AG20443 (cell line): Measurements from ENCODE around the gene GSDME.
A peak's percentile ranks its signal among the peaks of the same experiment; 100 is the strongest.

Source experiments
- DNase-seq: peaks from one replicate; pipeline ENCODE4 v3.0.0; 2012; ENCODE audit warnings: low spot score, mixed read lengths

GSDME gene

DNA sequence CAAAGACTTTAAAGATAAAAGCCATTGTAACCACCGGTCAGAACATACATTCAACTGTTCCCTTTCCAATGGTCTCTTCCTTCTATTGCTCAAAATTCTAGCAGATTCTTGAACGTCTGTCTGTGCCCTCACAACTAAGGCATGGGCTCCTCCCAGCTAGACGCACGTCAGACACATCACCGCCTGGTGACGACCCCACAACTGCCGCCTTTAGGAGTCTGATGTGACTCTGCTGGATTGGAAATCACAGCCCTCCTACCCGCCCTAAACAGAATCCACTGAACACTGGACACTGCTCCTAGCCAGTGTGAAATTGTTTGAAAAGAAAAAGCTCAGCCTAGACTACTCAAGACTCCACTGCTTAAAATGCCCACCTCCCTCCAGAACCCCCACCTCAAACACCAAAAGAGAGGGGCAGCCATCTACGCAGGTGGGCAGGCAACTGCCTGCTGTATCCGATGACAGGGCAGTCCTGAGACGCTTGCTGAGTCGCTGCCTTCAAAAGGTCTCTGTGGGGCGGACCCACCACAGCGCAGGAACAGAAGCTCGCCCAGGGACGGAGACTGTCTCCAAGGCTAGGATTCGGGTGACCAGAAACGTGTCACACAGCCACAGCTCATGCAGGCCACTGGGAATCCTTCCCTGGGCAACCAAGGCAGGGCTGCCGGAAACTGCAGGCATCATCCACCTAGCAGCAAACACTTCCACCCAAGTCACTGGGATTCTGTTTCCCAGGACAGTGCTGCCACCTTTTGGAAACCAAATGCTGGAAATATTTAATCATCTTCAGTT is 34.7 kb downstream of the GSDME start:
- peak; percentile 53 for DNase-seq

DNA sequence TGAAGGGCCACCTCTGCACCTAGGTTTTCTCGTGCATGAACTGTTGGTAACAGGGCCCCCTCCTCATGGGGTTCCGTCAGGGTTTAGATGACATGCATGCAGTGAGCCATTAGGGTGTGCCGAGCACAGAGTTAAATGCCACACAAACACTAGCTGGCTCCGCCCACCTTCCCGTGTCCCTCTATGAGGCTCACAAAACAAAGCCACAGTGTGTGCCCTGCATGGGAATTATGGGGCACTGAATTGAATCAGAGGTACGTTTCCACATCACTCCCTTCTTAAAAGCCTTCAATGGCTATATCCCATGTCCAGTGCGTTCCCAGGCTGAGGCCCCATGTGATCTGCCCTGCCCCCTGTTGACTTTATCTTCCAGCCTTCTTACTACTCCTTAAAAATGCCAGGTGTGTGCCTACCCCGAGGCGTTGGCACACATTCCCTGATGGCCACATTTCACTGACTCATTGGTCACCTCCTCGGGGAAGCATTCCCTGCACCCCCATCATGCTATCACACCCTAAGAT is 35.7 kb downstream of the GSDME start:
- DNase-seq: no peak

DNA sequence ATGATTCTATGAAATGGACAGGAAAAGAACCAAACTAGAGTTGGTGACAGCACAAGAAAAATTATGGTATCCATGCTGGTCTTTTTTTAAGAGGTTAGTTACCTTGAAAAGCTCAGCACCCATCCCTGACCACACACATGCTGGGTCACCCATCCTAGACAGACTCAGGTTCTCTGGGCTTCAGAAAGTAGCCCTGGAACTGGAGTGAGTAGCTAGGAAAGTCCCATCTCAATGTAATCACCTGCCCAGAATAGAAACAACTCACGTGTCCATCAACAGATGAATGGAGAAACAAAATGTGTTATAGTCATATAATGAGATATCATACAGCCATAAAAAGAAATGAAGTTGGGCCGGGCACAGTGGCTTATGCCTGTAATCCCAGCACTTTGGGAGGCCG is 37.0 kb downstream of the GSDME start:
- DNase-seq: no peak

DNA sequence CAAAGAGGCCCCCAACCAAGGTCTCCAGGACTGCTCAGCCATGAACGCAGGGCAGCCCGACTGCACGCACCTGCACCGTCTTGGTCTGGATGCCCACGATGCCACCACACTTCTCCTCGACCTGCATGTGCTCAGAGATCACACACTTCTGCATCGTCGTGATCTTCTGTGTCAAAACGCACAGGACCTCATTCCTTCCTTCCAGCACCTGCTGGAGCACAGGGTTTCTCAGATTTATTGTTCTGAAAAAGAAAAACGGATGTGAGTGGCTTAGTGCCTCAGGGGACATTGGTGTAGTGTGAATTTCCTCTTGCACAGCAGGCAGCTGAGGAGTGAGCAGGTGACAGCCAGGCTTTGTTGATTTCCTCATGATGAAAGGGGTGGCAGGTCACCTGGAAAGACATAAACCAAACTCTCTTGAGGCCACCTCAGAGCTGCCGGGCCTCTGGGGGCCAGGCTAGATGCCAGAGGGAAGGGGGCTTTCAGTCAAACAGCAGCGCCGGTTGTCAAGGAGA is 38.2 kb downstream of the GSDME start:
- no peak for DNase-seq

DNA sequence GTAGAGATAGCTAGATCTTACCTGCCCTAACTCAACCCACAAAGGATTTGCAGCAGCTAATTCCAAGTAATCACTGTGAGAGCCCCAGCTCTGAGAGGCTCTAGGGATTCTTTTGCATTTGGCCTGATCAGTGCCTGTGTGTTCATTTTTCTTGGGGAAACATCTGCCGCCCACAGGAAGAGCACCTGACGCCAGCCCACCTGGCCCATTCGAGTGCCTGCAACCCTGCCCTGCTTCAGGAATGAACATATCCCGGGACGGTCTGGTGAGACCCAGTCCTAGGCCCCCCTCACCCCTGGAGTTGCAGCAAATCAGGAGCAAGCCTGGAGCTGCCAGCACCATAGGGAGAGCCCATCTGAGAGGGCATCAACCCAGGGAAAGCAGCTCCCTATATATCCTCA is 38.8 kb downstream of the GSDME start:
- DNase-seq: no peak

DNA sequence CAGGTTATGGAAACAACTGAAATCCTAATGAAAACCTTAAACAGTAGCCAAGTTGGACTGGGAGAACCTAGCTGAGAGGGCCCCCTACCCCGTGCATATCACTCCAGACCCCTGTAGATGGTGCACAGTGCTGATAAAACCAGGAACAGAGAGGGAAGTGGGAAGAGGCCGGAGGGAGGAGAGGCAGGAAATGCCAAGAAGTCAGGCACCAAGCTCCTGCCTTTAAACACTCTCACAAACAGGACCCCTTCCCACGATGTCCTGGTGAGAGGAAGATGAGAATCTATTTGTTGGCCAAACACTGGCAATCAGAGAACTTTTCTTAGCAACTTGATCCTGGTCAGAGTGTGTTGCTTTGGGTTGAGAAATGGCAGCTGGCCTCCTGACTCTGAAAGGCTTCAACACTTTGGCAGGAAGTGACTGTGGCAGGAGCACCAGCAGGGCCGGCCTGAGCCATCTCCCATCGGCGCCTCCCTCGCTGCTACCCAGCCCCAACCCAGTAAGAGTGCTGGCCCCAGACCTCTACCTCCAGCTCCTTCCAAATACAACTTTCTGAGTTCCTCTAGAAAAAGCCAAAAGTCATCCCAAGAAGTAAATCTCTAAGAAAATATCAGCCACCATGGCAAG is 39.5 kb downstream of the GSDME start:
- DNase-seq: no peak

DNA sequence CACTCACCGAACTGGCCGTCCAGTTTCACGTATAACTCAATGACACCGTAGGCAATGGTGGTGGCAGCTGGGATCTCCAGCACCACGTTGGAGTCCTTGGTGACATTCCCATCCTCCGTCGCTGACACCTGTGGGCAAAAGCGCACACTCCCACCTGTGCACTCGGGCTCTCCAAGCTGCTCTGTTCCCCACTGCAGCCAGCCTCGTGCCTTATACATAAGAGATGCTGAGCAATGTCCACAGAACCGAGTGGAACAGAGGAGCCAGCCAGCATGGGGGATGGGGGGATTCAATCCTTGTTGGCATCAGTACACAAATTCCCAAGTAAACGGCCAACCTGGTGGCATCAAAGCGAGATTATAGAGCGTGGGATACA is 40.0 kb downstream of the GSDME start:
- no peak for DNase-seq

DNA sequence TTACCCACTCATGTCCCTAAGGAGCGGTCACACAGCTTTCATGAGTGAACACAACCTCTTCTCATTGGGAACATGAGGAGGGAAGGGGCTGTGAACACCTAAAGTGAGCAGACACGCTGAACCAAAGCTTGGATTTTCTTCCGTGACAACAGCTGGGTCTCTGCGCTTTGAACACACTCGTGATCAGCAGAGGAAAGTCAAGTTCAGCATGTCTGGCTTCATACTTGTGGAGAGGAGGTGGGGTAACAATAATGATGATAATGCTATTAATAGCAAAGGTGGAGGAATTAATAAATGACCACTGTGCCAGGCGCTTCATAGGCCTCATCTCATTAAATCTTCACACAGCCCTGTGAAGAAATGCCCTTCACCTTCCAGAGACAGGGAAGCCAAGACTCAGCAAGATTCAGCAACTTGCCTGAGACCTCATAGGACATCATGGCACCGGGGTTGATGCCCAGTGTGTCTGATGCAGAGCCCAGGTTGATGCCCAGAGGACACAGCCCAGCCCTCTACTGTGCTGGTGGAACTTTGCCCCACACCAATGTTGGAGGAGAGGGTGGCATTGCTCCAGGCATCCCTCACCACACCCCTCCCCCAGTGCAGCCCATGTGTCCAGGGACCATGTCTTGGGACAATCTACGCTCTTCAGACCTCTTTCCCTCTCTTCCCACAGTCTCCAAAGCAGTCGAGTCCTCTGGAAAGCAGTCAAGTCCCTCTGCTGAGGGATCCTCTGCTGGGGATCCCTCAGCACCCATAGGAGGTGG is 40.6 kb downstream of the GSDME start:
- no peak for DNase-seq

DNA sequence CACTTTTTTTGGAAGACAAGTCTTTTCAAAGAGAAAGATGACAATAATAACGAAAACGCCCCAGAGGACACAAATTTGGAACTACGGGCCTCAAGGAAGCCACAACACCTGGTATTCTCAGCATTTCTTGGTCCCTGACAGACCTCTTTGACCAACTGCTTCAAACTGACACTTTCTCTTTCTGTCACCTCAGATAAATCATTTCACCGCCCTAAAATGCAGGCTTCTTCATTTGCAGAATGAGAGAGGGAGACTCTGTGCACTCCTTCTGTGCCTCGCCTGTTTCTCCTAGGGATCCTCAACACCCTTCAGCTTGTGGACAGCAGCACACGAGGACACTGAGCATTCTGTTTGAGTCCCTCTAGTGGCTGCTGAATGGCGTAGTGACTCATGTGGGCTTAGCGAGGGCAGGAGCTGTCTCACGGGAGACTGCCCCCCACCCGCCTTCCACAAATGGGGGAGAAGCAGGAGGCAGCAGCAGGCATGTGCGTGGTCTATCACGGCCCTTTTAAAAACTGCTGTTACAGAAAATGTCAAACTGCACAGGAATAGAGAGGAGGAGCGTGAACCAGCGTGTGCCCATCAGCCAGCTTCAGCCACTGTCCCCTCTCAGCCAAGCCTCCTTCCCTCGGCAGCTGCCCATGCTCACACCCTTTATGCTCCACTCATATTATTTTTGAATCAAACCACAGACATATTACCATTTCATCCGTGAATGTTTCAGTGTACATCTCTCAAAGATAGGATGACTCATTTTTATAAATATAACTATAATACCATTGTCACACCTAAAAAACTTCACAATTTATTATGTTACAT is 41.4 kb downstream of the GSDME start:
- DNase-seq: peak; percentile 73

DNA sequence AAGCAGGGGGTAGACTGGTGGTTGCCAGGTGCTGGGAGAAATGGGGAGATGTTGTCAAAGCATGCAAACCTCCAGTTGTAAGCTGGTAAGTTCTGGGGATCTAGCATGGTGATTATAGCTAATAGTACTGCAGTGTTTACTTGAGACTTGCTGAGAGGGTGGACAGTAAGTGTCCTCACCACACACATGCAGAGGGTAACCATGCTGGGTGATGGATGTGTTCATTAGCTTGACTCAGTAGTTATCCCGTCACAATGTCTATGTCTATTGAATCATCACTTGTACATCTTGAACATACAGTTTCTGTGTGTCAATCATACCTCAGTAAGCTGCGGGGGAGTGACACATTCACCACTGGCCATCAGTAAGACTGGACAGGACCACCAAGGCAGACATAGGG is 42.1 kb downstream of the GSDME start:
- DNase-seq: no peak

DNA sequence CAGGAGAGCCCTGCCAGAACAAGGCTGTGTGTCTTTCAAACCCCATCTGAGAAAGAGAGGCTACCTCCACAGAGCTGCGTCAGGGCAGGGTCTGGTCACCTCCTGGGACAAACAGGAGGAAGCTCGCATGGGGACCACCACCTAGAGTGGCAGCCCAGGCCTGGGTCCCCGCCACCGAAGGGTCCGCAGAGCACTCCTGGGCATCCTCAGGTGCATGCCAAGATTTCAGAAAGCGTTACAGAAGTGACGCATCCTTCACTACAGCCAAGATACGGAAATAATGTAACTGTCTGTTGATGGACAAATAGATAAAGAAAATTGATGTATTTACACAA is 42.6 kb downstream of the GSDME start:
- DNase-seq: no peak

DNA sequence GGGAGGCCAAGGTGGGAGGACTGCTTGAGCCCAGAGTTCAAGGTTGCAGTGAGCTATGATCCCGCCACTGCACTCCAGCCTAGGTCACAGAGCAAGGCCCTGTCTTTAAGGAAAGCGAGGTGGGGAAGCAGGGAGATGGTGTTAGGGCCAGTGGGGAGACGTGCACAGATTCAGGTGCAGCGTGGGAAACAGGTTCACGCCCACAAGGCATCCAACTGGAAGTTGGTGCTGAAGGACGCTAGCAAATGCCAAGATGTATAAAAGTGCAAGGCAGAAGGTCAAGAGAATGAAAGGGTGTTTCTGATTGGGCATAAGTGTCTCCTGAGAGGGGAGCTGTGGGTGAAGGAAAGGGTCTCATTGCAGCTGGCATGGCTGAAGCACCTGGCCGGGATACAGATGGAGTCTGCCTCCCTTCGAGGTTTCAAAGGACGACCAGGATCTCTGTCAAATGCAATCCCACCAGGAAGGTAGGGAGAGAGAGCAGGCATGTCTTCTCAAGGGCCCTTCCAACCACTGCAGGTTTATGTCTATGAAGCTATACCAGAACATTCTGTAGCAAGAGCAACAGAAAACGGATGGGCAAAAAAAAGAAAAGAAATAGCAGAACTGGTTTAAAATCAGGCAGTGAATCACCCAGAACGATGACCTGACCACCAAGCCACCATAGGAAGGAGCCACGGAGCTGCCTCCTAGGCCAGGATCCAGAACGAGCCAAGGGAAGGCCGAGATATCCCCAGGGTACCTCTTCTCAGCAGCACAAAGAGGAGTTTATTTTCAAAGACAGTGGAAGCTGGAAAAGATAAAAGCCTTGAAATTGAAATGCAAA is 43.2 kb downstream of the GSDME start:
- no peak for DNase-seq

DNA sequence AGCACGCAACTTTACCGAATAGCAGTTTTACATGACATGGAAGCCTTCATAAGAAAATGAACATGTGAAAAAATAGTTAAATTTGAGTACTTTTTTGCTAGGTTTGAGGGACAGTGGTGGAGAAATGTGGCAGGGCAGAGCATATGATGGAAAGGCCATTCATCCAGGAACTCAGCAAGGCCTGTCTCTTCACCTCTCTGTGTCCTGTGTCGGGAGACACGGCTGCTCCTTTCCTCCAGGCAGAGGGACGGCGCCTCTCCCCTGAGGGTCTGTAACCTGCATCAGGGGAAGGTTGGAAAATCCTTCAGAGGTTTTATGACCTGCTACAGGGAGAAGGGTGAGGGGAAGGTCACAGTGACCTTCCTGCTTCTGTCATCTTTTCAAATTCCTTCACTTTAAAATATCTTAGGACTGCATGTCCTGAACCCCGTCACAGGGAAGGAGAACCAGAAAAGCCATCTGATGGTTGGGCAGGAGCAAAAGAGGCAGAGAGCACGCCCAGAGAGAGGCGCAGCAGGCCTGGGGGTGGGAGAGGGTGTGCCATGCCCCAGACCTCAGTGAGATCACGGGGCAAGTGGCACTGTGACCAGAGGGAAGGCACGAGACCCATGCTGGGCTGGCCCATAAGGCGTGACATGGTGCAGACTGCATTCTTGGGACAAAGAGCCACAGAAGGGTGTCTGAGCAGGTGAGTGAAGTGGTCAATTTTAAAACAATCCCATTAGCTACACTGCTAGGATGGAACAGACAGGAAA is 44.0 kb downstream of the GSDME start:
- no peak for DNase-seq

DNA sequence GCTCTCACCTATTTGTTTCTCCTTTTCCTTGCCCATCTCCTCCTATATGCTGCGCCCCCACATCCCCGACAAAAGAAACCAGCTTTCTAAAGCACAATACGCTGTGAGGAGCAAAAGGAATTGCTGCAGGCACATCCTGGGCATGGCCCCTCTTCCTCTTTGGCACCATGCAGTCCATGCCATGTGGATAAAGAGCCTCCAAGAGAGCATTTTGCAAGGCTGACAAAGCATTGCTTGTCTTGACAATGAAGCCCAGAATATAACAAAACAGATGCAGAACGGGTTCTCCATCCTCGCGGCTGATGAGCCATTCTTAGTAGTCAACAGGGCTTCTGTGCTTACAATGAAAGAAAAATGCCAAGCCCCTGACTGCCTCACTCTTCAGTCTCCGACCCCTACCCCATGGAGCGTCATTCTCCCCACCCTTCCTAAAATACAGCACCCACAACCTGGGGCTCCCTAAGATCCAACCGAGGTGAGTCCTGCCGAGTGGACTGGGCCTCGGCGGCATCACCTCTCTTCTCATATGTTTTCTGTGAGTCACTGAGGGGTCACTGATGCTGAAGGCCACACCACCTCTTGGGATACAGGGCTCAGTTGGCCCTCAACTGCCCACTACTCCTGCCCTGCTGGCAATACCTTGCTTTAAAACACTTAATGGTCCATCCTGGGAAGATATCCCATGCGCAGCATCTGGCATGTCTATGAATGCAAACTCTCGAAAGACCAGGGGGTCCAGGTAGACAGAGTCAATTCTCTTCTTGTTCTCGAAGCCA is 47.5 kb downstream of the GSDME start:
- no peak for DNase-seq

DNA sequence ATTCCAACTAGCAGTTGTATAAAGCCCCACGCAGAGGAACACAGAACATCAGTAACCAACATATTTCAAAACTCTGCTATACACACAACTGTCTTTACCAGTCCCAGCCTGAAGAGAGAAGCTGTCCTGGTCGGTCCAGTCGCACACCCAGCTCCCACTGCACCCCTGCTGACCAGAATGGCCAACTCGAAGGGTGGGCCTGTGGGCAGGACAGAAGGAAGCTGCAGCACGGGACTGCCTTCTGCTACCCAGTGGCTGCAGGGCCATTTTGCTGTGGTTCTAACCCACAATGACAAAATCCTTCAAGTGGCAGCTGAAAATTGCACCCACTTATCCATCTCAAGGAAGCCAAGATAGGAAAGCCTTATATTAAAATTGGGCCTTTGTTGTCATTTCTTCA is 48.2 kb downstream of the GSDME start:
- no peak for DNase-seq

DNA sequence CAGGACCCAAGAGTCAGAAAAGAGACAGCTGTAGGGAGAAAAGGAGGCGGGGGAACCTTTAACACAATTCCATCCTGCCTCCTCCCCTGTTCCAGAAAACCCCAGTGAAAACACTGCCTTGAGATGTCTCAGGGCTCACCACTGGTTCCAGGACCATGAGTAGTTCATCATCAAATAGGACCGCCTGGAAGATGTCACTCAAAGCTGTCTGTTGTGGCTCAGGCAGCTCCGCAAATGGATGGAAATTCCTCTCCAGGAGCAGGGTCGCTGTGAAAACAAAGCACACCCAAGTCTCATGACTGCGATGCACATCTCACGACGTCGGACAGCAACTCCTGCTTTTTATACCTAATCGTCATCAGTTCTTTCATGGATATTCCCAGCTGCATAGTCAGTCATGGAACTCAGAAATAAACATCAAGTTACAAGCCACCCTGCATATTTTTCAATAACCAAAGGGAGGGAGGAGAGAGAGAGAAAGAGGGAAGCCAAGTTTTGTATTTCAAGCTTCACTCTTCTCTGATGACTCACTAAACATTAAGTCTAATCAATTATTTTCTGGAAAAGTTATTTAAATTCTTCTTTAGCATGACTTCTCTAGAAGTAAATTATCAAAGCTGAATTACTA is 49.2 kb downstream of the GSDME start:
- DNase-seq: no peak

DNA sequence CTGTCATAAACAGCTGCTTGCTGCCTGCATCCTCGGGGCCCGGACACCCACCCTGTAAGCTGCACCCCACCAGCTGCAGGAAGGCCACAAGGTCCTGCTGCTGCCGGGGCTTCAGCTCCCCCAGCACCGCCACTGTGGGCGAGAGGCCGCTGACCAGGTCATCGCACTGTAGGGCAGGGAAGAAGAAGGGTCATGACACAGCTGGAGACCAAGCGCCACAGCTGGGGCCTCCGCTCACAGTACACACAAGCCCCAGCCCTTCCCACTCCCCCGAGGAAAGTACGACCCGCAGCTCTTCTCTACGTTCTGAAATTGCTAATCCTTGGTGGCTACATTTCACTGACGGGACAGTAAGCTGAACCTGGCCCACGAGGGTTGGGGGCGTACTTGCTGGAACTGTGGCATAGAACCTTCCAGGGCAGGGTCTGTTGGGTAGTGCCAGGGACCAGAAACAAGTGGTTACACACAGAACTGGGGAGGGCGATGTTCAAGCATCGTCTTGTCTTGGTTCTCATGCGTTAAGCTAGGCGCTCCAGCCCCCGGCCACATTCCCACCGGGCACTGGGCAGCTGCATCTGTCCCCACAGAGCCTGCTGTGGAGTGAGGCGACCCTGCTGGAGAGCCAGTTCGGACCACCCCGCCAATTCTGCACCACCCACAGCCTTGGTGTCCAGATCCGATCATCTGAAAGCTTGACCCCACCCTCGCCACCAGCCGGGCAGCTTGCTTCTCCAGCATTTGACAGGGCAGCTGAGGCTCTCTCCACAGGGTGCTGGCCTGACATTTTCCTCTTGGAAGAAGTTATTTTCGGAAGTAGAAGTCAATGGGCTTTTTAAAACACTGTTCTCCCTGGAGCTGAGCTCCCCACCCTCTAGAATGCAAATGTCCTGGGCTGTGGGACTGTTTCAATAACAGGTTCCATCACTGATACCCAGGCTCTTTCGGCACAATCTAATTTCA is 50.8 kb downstream of the GSDME start:
- no peak for DNase-seq

DNA sequence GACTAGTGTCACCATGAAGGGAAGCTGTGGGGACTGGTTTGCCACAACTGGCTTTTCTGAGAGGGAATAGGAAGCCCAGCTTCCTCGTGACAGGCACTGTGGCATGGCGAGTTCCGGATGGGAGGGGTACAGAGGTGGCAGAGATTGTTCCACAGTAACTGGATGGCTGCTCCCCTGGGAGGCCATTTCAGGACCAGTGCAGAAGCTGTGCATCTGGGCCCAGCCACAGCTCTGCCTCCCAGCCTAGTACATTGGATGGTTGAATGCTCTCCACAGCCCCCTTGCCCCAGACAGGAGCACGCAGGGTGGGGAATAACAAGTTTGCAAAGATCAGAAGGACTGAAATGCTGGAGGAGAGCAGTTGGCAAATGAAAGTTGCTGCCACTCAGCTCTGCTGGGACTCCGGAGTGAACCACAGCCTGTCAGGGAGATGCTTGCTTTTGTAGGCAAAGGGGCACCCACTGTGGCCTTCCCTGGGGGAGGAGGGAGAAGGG is 51.8 kb downstream of the GSDME start:
- no peak for DNase-seq
